Measurements from ENCODE around the gene EPHX1. TPM values are rescaled to one million over a fixed set of nuclear protein-coding genes. Genes with fewer than 3 reads are reported as not detected.
A peak's percentile ranks its signal among the peaks of the same experiment; 100 is the strongest.

Gene EPHX1
- total and polyA plus RNA-seq, 2 of the 8 experiments (the other 6 are each of a cell fraction or from before 2014, with no cell fraction given) = 45.3 to 79.1 TPM

DNA sequence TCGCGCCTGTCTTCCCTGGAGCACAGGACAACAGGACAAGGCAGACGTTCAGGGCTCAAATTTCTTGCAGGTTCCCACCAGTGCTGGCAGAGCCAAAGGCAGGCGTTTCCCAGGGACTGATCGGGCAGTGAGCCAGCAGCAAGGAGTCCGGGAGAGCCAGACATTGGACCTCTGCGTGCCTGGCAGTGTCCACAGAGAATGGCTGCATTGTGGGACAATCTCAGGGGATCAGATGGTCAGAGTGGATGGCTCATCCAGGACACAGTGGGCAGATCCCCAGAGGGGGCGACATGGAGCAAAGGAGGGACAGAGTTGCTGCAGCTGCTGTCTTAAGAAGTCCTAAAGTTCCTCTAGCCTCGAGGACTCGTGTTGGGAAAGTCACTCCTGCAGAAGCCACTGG is 67.7 kb downstream of the EPHX1 start:
- no peak overlapping the region for H2BK20ac ChIP-seq (ENCODE audit: low read length)
- FAIRE-seq (no peak), DNase-seq (ENCODE audit: low read depth in 1 of 2, low spot score in 2 of 2) (peak in 1 of 2 experiments; percentile 80)
- peaks cover 0 to 5% (median 0%) of the 10 kb centered on the region in 4 experiments; a peak in 3 of 8 replicates for H3K36me3 ChIP-seq (ENCODE audit: control insufficient read depth in 2 of 4, insufficient read depth in 4 of 4, low read length in 3 of 4)
- no peak overlapping the region for H4K8ac ChIP-seq (ENCODE audit: extremely low read depth, insufficient read depth, low read length)
- no peak overlapping the region for H3K4ac ChIP-seq (replicated peaks; ENCODE audit: insufficient read length, low read depth, low read length)
- H3K79me2 ChIP-seq (ENCODE audit: control insufficient read depth in 1 of 2, insufficient read depth in 2 of 2, low read length in 2 of 2) = peaks cover 0 to 13% of the 10 kb centered on the region in 2 experiments; a peak in 2 of 4 replicates
- H4K20me1 ChIP-seq (replicated peaks in 1 of 2; ENCODE audit: control insufficient read depth in 1 of 2, insufficient read depth in 2 of 2, low read length in 2 of 2) = peaks cover 2 to 13% of the 10 kb centered on the region in 2 experiments
- H2BK15ac ChIP-seq (ENCODE audit: low read length) = no peak overlapping the region
- H3K4me1 ChIP-seq (replicated peaks in 1 of 4; ENCODE audit: control insufficient read depth in 3 of 4, insufficient read depth in 4 of 4, low read length in 3 of 4) = peaks cover 9 to 20% (median 16%) of the 10 kb centered on the region in 4 experiments
- H4K5ac ChIP-seq (ENCODE audit: insufficient read length, low read depth, low read length) = no peak overlapping the region
- H3K23me2 ChIP-seq (ENCODE audit: low read depth, low read length) = peaks cover 3% of the 10 kb centered on the region; the same call in 1 of the 2 replicates
- no peak overlapping the region for H2BK120ac ChIP-seq (replicated peaks; ENCODE audit: low read depth, low read length)
- H2AFZ ChIP-seq (ENCODE audit: low read length) = no peak overlapping the region
- no peak overlapping the region for H4K91ac ChIP-seq (replicated peaks; ENCODE audit: insufficient read length, low read length)
- no peak overlapping the region for H2AK5ac ChIP-seq (ENCODE audit: low read depth, low read length)
- CTCF ChIA-PET (ENCODE audit: partially characterized antibody) = interaction anchor here (0.5 to 21.3 kb wide), 45 partner anchors 8 to 403 kb away, joined by 3 to 406 read pairs (median 4); partner anchors contain the start of genes LEFTY1, LEFTY2, PYCR2 and SRP9
- no peak overlapping the region for H3K14ac ChIP-seq (ENCODE audit: insufficient read length)
- no peak overlapping the region for H3K23ac ChIP-seq (ENCODE audit: insufficient read length)
- no peak overlapping the region for H3K56ac ChIP-seq (replicated peaks; ENCODE audit: insufficient read length, low read depth, low read length)
- no peaks in the 10 kb centered on the region for H3K9me3 ChIP-seq (ENCODE audit: insufficient read depth in 2 of 2, low read depth in 1 of 2, low read length in 1 of 2)
- no peak overlapping the region for H3K4me3 ChIP-seq (ENCODE audit: extremely low read depth in 1 of 4, insufficient read depth in 2 of 4, low read depth in 3 of 4, low read length in 4 of 4)
- H2BK12ac ChIP-seq (ENCODE audit: low read depth, low read length) = no peak overlapping the region
- H3K18ac ChIP-seq (ENCODE audit: extremely low read depth, low read length) = no peak overlapping the region
- H3K27ac ChIP-seq (ENCODE audit: low read depth, low read length) = no peak overlapping the region
- peaks cover 24% of the 10 kb centered on the region for H3K79me1 ChIP-seq (ENCODE audit: low read depth, low read length)
- no peak overlapping the region for H3K4me2 ChIP-seq (ENCODE audit: insufficient read depth in 1 of 2, low read depth in 2 of 2, low read length in 2 of 2)
- WGBS, 2 experiments (ENCODE audit: extremely low coverage in 1 of 2, insufficient coverage in 1 of 2, insufficient read length in 1 of 2, insufficient replicate concordance in 2 of 2, low coverage in 1 of 2, low lambda C conversion rate in 2 of 2, missing lambda C conversion rate in 1 of 2) = 80% methylated on average over 10 of the region's 10 CpGs; no CpG with 5 or more reads in 1 of the 2 experiments
- TF ChIP-seq SP1 (IDR thresholded peaks at IDR 0.05; ENCODE audit: low read depth, low read length) (no peak), CHD1 (IDR thresholded peaks at IDR 0.05; ENCODE audit: low read depth, low read length) (no peak), MAFK (IDR thresholded peaks at IDR 0.05; ENCODE audit: low read depth, low read length) (no peak), GABPA (IDR thresholded peaks at IDR 0.05; ENCODE audit: borderline replicate concordance, insufficient read depth, low read length) (peak; percentile 50; the same call in 1 of the 2 replicates), EP300 (IDR thresholded peaks at IDR 0.05; ENCODE audit: borderline replicate concordance in 1 of 2, low read depth in 2 of 2, low read length in 2 of 2) (no peak), RAD21 (IDR thresholded peaks at IDR 0.05 in 1 of 2, conservative IDR thresholded peaks at IDR 0.05 in 1 of 2; ENCODE audit: low read depth in 2 of 2, low read length in 2 of 2) (peak; percentile 61 to 69), ZNF274 (IDR thresholded peaks at IDR 0.05; ENCODE audit: borderline replicate concordance, extremely low read depth, low read length) (no peak)
- TF ChIP-seq, protein P1, sequence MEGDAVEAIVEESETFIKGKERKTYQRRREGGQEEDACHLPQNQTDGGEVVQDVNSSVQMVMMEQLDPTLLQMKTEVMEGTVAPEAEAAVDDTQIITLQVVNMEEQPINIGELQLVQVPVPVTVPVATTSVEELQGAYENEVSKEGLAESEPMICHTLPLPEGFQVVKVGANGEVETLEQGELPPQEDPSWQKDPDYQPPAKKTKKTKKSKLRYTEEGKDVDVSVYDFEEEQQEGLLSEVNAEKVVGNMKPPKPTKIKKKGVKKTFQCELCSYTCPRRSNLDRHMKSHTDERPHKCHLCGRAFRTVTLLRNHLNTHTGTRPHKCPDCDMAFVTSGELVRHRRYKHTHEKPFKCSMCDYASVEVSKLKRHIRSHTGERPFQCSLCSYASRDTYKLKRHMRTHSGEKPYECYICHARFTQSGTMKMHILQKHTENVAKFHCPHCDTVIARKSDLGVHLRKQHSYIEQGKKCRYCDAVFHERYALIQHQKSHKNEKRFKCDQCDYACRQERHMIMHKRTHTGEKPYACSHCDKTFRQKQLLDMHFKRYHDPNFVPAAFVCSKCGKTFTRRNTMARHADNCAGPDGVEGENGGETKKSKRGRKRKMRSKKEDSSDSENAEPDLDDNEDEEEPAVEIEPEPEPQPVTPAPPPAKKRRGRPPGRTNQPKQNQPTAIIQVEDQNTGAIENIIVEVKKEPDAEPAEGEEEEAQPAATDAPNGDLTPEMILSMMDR (IDR thresholded peaks at IDR 0.05; ENCODE audit: control extremely low read depth in 1 of 3, insufficient read depth in 1 of 3, low read depth in 1 of 3, low read length in 3 of 3) = peak; percentile 71 to 83 (median 77)
- peaks cover 0 to 3% (median 1%) of the 10 kb centered on the region in 4 experiments; a peak in 3 of 7 replicates for H3K27me3 ChIP-seq (replicated peaks in 1 of 4; ENCODE audit: control insufficient read depth in 3 of 4, extremely low read depth in 1 of 4, insufficient read depth in 3 of 4, low read length in 3 of 4)
- POLR2A ChIA-PET (ENCODE audit: partially characterized antibody) = interaction anchor here (0.8 to 1.3 kb wide), 7 partner anchors 25 to 100 kb away, joined by 3 to 5 read pairs (median 3); partner anchors contain the start of gene SRP9
- no peak overlapping the region for H3K9ac ChIP-seq (replicated peaks in 1 of 4; ENCODE audit: extremely low read depth in 1 of 4, low read depth in 3 of 4, low read length in 3 of 4)
- H2BK5ac ChIP-seq (ENCODE audit: low read depth, low read length) = no peak overlapping the region; the same call in 1 of the 2 replicates
